Measurements from ENCODE around the gene DIAPH1.

The DIAPH1 gene

GRCh38 chr5:141651728-141652105 is 32.9 kb upstream of the DIAPH1 start:
- Histone ChIP-seq H3K4me3 (ENCODE audit: low read length in 2 of 2) (peak overlapping the region; percentile 49 to 80), H3K9ac (ENCODE audit: low read length in 2 of 2) (peak overlapping the region; percentile 9 to 42), H3K27me3 (ENCODE audit: control insufficient read depth in 1 of 2, insufficient read depth in 2 of 2, low read length in 2 of 2) (no peaks in the 10 kb centered on the region), H3K4me1 (ENCODE audit: control insufficient read depth, insufficient read depth, low read length) (peaks cover 14% of the 10 kb centered on the region), H3K36me3 (ENCODE audit: control insufficient read depth in 2 of 2, insufficient read depth in 2 of 2, low read length in 2 of 2) (peaks cover 4% of the 10 kb centered on the region in 2 donors), H3K9me3 (ENCODE audit: control insufficient read depth in 2 of 2, low read length in 2 of 2) (no peaks in the 10 kb centered on the region), H3K27ac (ENCODE audit: low read length) (no peak overlapping the region)

GRCh38 chr5:141650851-141651727 is 32.3 kb upstream of the DIAPH1 start, which contains the start of gene FCHSD1:
Gene FCHSD1 (minus strand): TSS chr5:141651418. CDS start chr5:141651368, 50 bp downstream.
- peak within 1 kb of the TSS; percentile 9 to 47 for H3K9ac ChIP-seq (ENCODE audit: low read length in 2 of 2)
- no peaks in the 10 kb centered on the region for H3K27me3 ChIP-seq (ENCODE audit: control insufficient read depth in 1 of 2, insufficient read depth in 2 of 2, low read length in 2 of 2)
- H3K27ac ChIP-seq (ENCODE audit: low read length), result no peak within 1 kb of the TSS

GRCh38 chr5:141649972-141650371 is 31.2 kb upstream of the DIAPH1 start:
- Histone ChIP-seq H3K9ac (ENCODE audit: low read length in 2 of 2) (no peak overlapping the region), H3K9me3 (ENCODE audit: control insufficient read depth in 2 of 2, low read length in 2 of 2) (no peaks in the 10 kb centered on the region), H3K4me1 (ENCODE audit: control insufficient read depth, insufficient read depth, low read length) (peaks cover 14% of the 10 kb centered on the region), H3K27ac (ENCODE audit: low read length) (no peak overlapping the region), H3K4me3 (ENCODE audit: low read length in 2 of 2) (no peak overlapping the region), H3K36me3 (ENCODE audit: control insufficient read depth in 2 of 2, insufficient read depth in 2 of 2, low read length in 2 of 2) (peaks cover 6 to 7% of the 10 kb centered on the region in 2 donors), H3K27me3 (ENCODE audit: control insufficient read depth in 1 of 2, insufficient read depth in 2 of 2, low read length in 2 of 2) (no peaks in the 10 kb centered on the region)

More at GRCh38 chr5:141650851-141651727, 32.3 kb upstream of the DIAPH1 start, which contains the start of gene FCHSD1:
- H3K36me3 ChIP-seq (ENCODE audit: control insufficient read depth in 2 of 2, insufficient read depth in 2 of 2, low read length in 2 of 2), result peaks cover 5 to 6% of the 10 kb centered on the region in 2 donors
- H3K9me3 ChIP-seq (ENCODE audit: control insufficient read depth in 2 of 2, low read length in 2 of 2), result no peaks in the 10 kb centered on the region
- peak within 1 kb of the TSS; percentile 49 to 80 for H3K4me3 ChIP-seq (ENCODE audit: low read length in 2 of 2)
- peaks cover 14% of the 10 kb centered on the region for H3K4me1 ChIP-seq (ENCODE audit: control insufficient read depth, insufficient read depth, low read length)

GRCh38 chr5:141649056-141649688 is 30.4 kb upstream of the DIAPH1 start:
- Histone ChIP-seq H3K9ac (ENCODE audit: low read length in 2 of 2) (no peak overlapping the region), H3K36me3 (ENCODE audit: control insufficient read depth in 2 of 2, insufficient read depth in 2 of 2, low read length in 2 of 2) (peaks cover 10% of the 10 kb centered on the region in 2 donors), H3K4me3 (ENCODE audit: low read length in 2 of 2) (no peak overlapping the region), H3K4me1 (ENCODE audit: control insufficient read depth, insufficient read depth, low read length) (peaks cover 14% of the 10 kb centered on the region), H3K9me3 (ENCODE audit: control insufficient read depth in 2 of 2, low read length in 2 of 2) (no peaks in the 10 kb centered on the region), H3K27ac (ENCODE audit: low read length) (no peak overlapping the region), H3K27me3 (ENCODE audit: control insufficient read depth in 1 of 2, insufficient read depth in 2 of 2, low read length in 2 of 2) (no peaks in the 10 kb centered on the region)

- H3K4me3 ChIP-seq (ENCODE audit: low read length in 2 of 2), result no peak overlapping the region
- peaks cover 14% of the 10 kb centered on the region in 2 donors for H3K36me3 ChIP-seq (ENCODE audit: control insufficient read depth in 2 of 2, insufficient read depth in 2 of 2, low read length in 2 of 2)
- no peak overlapping the region for H3K9ac ChIP-seq (ENCODE audit: low read length in 2 of 2)
- H3K4me1 ChIP-seq (ENCODE audit: control insufficient read depth, insufficient read depth, low read length), result peaks cover 14% of the 10 kb centered on the region
- H3K27me3 ChIP-seq (ENCODE audit: control insufficient read depth in 1 of 2, insufficient read depth in 2 of 2, low read length in 2 of 2), result no peaks in the 10 kb centered on the region
- no peak overlapping the region for H3K27ac ChIP-seq (ENCODE audit: low read length)
- H3K9me3 ChIP-seq (ENCODE audit: control insufficient read depth in 2 of 2, low read length in 2 of 2), result no peaks in the 10 kb centered on the region
Observed at GRCh38 chr5:141647851-141648250, 29.1 kb upstream of the DIAPH1 start.

GRCh38 chr5:141647242-141647641 is 28.4 kb upstream of the DIAPH1 start:
- no peaks in the 10 kb centered on the region for H3K9me3 ChIP-seq (ENCODE audit: control insufficient read depth in 2 of 2, low read length in 2 of 2)
- no peak overlapping the region for H3K27ac ChIP-seq (ENCODE audit: low read length)
- H3K9ac ChIP-seq (ENCODE audit: low read length in 2 of 2), result no peak overlapping the region
- H3K4me3 ChIP-seq (ENCODE audit: low read length in 2 of 2), result no peak overlapping the region
- H3K27me3 ChIP-seq (ENCODE audit: control insufficient read depth in 1 of 2, insufficient read depth in 2 of 2, low read length in 2 of 2), result no peaks in the 10 kb centered on the region
- peaks cover 14% of the 10 kb centered on the region for H3K4me1 ChIP-seq (ENCODE audit: control insufficient read depth, insufficient read depth, low read length)
- H3K36me3 ChIP-seq (ENCODE audit: control insufficient read depth in 2 of 2, insufficient read depth in 2 of 2, low read length in 2 of 2), result peaks cover 16% of the 10 kb centered on the region in 2 donors

- peaks cover 16 to 19% of the 10 kb centered on the region in 2 donors for H3K36me3 ChIP-seq (ENCODE audit: control insufficient read depth in 2 of 2, insufficient read depth in 2 of 2, low read length in 2 of 2)
Observed at GRCh38 chr5:141646026-141646425, 27.2 kb upstream of the DIAPH1 start.

GRCh38 chr5:141641634-141642267 is 23.0 kb upstream of the DIAPH1 start:
- Histone ChIP-seq H3K27ac (ENCODE audit: low read length) (no peak overlapping the region), H3K4me3 (ENCODE audit: low read length in 2 of 2) (no peak overlapping the region), H3K4me1 (ENCODE audit: control insufficient read depth, insufficient read depth, low read length) (peaks cover 11% of the 10 kb centered on the region), H3K27me3 (ENCODE audit: control insufficient read depth in 1 of 2, insufficient read depth in 2 of 2, low read length in 2 of 2) (peaks cover 8 to 11% of the 10 kb centered on the region in 2 donors), H3K36me3 (ENCODE audit: control insufficient read depth in 2 of 2, insufficient read depth in 2 of 2, low read length in 2 of 2) (peaks cover 12 to 15% of the 10 kb centered on the region in 2 donors), H3K9me3 (ENCODE audit: control insufficient read depth in 2 of 2, low read length in 2 of 2) (no peaks in the 10 kb centered on the region), H3K9ac (ENCODE audit: low read length in 2 of 2) (no peak overlapping the region)

More at GRCh38 chr5:141646026-141646425, 27.2 kb upstream of the DIAPH1 start:
- H3K4me3 ChIP-seq (ENCODE audit: low read length in 2 of 2), result no peak overlapping the region
- H3K4me1 ChIP-seq (ENCODE audit: control insufficient read depth, insufficient read depth, low read length), result peaks cover 9% of the 10 kb centered on the region
- no peaks in the 10 kb centered on the region for H3K27me3 ChIP-seq (ENCODE audit: control insufficient read depth in 1 of 2, insufficient read depth in 2 of 2, low read length in 2 of 2)
- H3K9ac ChIP-seq (ENCODE audit: low read length in 2 of 2), result no peak overlapping the region
- no peak overlapping the region for H3K27ac ChIP-seq (ENCODE audit: low read length)
- H3K9me3 ChIP-seq (ENCODE audit: control insufficient read depth in 2 of 2, low read length in 2 of 2), result no peaks in the 10 kb centered on the region

GRCh38 chr5:141640698-141641097 is 21.9 kb upstream of the DIAPH1 start:
- Histone ChIP-seq H3K4me1 (ENCODE audit: control insufficient read depth, insufficient read depth, low read length) (peaks cover 15% of the 10 kb centered on the region), H3K36me3 (ENCODE audit: control insufficient read depth in 2 of 2, insufficient read depth in 2 of 2, low read length in 2 of 2) (peaks cover 8 to 13% of the 10 kb centered on the region in 2 donors), H3K27ac (ENCODE audit: low read length) (no peak overlapping the region), H3K9me3 (ENCODE audit: control insufficient read depth in 2 of 2, low read length in 2 of 2) (no peaks in the 10 kb centered on the region), H3K9ac (ENCODE audit: low read length in 2 of 2) (no peak overlapping the region), H3K27me3 (ENCODE audit: control insufficient read depth in 1 of 2, insufficient read depth in 2 of 2, low read length in 2 of 2) (peaks cover 8 to 11% of the 10 kb centered on the region in 2 donors), H3K4me3 (ENCODE audit: low read length in 2 of 2) (no peak overlapping the region)

GRCh38 chr5:141640051-141640415 is 21.2 kb upstream of the DIAPH1 start:
- peaks cover 8 to 11% of the 10 kb centered on the region in 2 donors for H3K27me3 ChIP-seq (ENCODE audit: control insufficient read depth in 1 of 2, insufficient read depth in 2 of 2, low read length in 2 of 2)
- H3K9me3 ChIP-seq (ENCODE audit: control insufficient read depth in 2 of 2, low read length in 2 of 2), result no peaks in the 10 kb centered on the region
- H3K4me1 ChIP-seq (ENCODE audit: control insufficient read depth, insufficient read depth, low read length), result peaks cover 22% of the 10 kb centered on the region
- no peak overlapping the region for H3K4me3 ChIP-seq (ENCODE audit: low read length in 2 of 2)
- peaks cover 8 to 13% of the 10 kb centered on the region in 2 donors for H3K36me3 ChIP-seq (ENCODE audit: control insufficient read depth in 2 of 2, insufficient read depth in 2 of 2, low read length in 2 of 2)
- H3K9ac ChIP-seq (ENCODE audit: low read length in 2 of 2), result no peak overlapping the region
- no peak overlapping the region for H3K27ac ChIP-seq (ENCODE audit: low read length)
